ENCODE results near the gene CYFIP2.

Gene CYFIP2

DNA sequence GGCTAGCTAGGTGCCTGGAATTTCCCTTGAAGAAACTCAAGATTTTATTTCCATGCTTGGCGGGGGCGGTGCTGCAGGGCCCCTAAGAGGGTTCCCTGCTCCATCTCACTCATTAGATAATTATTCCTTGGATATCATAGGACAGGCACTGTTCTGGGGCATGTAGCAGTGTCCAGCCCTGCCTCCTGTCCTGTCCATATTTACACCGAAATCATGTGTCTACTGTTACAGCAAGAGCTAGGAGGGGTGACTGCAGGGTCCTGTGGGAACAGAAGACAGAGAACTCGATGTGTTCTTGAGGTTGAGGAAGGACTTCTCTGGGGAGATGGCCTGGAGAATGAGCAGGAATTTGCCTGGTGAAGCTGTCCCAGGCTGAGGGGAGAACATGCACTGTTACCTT is 96.6 kb downstream of the CYFIP2 start:
- no peak for DNase-seq

DNA sequence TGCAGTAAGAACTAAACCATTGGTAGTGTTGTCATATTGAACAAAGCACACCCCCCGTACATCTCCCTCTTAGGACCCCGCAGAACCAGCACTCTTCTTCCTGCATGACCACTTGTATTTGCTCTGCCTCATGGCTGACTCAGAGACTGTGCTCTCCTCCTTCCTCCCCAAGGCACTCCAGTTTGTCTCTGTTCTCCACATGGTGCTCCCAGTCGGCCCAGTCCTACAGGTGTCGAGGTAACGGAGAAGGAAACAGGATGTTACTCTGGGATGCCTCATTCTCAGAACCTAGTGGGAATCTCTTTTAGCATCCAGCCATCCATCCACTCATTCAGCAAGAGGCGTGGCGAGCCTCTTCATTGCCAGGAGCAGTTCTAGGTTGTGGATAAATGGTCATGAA is 97.1 kb downstream of the CYFIP2 start:
- no peak for DNase-seq

DNA sequence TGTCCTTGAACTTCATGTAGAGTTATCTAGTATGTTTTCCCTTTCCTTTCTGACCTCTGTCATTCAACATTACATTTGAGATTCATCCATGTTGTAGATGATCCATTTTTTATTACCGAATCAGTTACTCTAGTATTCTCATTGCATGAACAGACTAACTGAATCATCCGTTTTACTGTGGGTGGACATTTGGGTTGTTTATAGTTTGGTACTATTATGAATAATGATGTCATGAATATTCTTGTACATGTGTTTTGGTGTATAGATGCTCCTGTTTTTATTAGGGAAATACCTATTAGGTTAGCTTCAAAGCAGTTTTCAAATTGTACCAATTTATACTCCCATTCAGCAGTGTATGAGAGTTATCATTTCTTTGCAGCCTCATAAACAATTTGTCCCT is 99.8 kb downstream of the CYFIP2 start:
- DNase-seq, result no peak

DNA sequence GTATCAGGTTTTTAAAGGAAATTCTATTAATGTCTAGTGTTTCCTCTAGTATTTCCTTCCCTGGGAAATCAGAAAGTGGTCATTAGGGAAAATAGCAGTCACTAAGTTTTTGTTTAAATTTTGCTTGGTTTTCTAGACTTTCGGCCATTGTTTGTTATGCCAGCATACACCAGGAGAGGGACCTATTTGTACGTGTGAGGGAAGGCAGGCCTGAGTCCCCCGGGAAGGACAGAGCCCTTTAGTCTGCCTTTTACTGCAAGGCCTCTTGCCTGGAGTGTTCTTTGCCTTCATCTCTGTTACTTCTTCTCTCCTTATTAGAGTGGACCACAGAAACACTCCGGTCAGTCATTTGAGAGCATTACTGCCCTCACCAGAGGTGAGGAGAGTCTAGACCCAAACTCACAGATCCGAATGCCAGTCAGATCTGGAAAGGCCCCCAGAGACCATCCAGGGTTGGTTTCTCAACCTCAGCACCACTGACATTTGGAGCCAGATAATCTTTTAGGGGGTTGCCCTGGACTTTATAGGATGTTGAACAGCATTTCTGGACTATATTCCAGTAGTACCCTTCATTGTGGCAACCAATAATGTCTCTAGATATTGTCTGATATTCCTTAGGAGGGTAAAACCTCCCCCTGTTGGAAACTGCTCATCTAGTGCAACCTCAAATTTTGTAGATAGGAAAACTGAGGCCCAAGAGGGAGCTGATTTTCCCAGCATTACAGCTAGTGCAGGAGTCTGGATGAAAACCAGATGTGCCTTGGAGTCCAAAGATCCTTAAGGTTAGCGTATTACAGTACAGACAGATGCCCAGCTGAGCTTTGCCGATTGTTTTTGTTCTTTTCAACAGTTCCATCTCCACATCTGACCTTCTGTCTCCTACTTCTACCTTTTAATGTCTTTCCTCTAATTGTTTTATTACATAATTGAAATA is 101.1 kb downstream of the CYFIP2 start:
- peak; percentile 86 for DNase-seq

DNA sequence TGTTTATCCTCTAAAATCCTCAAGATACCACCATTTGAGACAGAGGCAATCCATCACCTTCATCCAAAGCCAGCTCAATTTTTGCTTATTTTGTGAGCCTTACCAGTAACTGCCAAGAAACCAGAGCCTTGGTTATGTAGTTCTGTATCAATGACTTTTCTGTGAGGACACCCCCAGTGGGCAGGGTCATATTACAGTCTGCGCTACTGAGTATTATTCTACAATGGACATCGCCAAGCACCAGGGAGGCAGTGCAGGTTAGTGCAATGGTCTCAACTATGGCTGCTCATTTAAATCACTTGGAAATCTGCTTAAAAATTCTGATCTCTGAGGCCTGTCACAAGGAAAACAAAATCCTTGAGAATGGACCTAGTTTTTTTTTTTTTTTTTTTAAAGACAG is 103.6 kb downstream of the CYFIP2 start:
- DNase-seq, result no peak

DNA sequence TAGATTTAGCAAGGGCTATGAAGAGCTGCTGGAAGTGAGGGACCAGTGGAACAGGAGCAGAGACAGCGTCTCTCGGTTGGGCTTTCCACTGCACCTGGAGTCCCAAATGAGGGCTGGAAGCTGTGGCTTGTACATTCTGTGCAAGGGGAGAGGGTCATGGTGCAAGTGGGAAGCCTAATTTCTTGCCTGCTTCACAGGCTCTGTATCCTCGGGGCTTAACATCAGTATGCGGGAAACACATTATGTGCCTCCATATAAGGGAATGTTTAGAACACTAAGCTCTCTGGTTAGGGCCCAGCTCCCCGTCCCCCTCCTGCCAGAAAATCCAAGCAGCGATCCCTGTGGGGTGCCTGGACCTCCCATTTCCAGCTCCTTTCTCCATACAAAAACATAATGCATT is 105.0 kb downstream of the CYFIP2 start:
- peak; percentile 83 for DNase-seq

DNA sequence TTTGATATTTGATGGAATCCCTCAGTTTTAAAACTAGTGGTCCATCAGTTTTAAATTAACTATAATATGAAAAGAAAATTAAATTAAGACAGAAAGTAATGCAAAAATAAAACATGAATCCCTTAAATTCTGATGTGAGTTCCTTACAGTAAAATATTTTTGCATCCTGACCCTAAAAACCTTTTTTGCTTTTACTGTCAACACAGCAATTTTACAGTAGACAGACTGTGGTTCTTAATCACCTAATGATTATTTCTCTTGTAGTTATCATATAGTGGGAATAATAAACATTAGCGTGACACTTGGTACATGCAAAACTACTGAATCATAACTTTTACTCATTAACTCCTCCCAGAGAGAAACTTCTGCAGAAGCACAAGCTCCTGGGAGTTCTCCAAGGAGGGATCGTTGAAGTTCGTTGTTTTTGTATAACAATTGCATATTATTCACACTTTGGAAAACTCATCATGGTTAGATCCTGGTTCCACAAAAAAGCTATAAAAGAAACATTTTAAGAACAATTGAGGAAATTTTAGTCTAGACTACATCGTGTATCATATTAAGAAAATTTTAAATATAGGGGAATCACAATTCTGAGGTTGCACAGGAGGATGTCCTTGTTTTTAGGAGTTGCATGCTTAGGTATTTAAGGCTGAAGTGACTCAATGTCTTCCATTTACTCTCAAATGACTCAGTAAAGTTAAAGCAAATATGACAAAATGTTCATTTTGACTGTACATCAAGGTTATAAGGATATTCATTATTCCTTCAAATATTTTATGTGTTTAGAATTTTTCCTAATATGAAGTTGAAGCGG is 105.9 kb downstream of the CYFIP2 start:
- DNase-seq, result peak; percentile 71

DNA sequence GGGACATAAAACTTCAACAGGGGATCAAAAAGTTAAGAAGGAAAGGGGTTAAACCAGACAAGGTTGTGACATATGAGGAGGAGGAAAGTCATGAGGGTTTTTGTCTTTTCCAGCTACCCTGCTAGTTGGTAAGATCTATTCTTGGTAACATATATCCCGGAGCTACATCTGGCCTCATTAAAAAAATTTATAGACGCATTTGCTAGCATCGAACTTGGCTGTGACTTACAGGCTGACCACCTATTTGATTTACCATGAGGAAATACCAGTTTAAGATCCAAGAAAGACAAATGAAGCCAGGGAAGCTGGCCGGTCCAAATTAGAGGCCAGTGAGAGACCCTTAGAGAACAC is 106.5 kb downstream of the CYFIP2 start:
- DNase-seq, result peak; percentile 46

DNA sequence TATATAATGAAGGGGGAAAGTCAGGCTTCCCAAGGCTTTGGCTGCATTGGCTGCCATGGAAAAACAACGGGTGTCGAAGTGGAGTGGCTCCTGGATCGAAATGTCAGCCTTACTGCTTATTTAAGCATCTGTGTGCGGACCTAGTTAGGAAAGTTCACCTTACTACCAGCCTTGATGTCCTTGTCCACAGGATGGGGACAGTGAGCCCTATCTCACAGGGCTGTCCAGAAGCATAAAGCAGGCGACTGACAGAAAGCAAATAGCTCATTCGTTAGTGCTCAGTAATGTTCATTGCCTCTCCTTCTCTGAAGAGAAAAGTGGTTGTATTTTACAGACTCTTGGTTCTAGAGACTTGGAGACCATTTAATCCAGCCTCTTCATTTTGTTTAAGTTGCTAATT is 112.6 kb downstream of the CYFIP2 start:
- DNase-seq, result no peak

DNA sequence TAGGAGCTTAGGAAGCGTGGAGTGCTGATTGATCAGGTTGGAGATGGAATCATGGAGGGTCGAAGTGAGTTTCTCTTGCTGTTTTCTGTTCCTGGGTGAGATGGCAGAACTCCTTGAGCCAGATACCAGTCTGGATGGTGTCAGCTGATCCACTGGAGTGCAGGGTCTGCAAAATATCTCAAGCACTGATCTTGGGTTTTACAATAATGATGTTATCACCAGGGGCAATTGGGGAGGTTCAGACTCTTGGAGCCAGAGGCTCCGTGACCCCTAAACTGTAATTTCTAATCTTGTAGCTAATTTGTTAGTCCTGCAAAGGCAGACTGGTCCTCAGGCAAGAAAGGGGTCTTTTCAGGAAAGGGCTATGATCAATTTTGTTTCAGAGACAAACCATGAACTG is 114.1 kb downstream of the CYFIP2 start:
- no peak for DNase-seq

DNA sequence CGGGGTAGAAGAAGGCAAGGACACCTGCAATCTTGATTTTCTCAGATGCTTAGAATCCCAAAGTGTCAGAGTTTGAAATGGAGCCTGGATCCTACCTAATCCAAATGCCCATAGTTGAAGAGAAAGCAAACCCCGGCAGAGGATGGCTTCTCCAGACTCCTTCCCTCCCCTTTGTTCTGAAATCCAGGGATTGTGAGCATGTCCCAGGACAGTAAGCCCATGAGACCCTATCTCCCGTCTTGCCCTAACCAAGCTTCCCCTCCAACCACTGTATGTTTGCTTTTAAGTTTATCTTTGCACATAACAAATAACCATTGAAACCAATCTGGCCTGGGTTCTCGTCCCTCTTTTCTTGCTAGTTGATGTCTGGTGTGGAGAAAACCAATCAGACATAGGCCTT is 115.8 kb downstream of the CYFIP2 start:
- no peak for DNase-seq

DNA sequence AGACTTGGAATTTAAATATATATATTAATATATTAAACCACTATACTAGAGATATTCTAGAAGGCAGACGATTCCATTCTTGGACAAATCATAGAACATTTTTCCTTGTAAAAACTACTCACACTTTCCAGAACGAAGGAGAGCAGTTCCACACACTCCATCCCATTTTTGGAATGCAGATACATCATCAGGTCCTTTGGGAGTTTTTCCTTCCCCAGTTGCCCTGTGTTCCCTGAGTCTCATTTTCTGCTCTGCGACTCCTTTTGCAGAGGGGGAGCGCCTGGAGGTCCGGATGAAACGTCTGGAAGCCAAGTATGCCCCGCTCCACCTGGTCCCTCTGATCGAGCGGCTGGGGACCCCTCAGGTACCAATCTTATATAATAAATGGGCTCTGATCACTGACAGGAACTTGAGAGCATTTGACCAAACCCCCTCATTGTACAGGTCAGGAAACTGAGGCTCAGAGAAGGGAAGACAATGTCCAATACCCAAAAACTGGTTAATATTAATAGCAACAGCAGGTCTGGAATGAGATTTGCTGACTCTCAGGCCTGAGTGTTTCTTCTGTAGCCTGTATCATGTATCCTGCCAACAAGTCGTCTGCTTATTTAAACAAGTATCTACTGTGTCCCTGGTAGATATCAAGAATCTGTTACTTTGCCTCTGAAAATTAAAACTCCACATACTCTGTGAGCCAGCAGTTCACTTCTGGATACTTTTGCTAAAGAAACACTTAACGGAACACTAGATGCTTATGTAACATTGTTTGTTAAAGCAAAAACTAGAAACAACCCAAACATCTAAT is 117.3 kb downstream of the CYFIP2 start:
- peak; percentile 52 for DNase-seq

DNA sequence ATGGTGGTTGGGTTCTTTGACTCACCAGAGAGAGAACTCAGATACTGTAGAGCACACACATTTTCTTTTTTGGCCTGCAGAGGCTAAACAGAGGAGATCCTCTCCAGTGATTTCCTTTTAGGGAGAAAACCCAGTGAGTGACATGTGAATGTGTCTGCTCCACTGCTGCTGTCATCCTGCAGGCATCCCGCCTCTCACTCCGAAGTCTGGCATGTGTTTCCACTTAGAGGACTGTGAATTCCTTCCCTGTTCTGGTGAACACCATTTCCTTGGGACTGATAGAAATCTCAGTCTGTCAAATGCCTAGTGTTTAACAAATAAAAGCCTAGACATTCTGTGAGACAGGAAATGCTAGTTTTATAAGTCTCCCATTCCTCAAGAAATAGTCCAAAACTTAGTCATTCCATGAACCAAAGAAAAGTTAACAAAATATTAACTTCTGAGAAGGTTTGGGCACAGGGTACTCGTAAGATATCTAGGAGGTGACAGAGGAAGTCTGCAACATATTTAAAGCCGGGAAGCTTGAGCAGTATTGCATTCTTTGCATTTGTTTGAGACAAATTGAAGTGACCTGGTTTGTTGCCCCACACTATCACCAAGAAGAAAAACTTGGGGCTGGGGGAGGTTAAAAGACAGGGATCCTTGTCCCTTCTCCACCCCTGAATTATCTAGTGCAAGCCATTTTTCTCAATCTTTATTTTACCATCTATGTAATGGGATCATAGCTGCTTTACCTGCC is 119.2 kb downstream of the CYFIP2 start:
- DNase-seq, result peak; percentile 100

DNA sequence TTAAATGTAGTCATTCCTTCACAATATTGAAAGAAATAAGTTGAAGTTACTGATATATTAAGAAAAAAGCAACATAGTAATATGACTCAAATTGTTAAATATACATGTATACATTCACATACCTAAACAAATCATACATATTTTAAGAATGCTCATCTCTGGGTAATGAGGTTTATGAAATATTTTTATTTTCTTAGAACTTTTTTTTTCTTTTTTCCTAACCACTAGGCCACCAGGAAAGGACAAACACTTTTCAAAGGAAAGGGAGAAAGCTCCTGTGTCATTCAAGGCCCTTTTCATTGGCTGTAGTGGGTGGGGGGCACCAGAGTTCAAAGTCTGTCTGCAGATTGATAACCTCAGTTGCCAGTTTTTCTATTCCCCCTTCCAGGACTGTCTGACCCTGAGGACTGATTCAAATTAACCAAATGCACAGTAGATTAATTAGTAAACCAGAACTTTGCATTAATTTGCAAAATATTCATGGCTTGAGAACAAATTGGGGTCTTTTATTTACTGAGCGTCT is 121.2 kb downstream of the CYFIP2 start:
- peak; percentile 33 for DNase-seq

DNA sequence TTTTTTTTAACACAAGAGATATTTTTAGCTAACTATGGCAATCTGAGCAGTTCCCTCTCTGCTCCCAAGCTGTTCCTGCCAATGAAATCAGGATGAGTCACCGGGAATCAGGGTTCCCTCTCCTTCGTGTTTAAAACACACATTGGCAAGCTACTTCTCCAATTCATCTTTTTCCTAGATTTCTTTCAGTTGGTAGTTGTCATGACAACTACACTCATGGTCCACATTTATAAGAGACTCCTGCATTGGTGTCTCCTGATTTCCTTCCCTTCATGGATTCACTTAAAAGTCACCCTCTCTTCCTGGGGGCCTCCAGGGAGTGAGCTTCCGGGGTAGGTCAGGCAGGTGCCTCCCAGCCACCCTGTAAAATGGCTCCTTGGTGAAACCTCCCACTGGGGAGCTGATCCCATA is 121.8 kb downstream of the CYFIP2 start:
- DNase-seq, result peak; percentile 98

DNA sequence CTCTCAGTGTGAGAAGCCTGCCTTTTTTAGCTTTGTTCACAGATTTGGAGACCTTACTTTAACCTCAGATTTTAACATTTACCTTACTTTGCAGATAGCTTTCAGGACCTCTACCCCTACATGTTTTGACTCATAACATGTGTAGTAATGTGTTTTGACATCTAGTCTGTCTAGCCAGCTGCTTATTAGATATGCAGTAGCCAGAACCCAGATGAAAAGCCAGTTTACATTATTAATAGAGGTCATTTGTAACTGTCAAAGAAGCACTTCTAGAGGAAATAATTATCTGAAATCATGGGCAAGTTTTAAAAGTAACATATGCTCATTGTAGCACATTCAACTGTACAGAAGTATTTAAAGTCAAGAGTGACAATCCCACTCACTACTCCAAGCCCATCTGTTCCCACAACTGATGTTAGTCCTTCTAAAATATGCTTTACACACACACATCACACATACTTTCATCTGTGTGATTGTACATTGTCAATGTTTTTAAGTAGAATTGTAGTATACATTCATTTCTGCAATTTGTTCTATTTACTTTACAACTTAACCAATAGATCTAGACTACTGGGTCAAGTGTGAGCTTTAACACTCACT is 122.3 kb downstream of the CYFIP2 start:
- DNase-seq, result peak; percentile 43

DNA sequence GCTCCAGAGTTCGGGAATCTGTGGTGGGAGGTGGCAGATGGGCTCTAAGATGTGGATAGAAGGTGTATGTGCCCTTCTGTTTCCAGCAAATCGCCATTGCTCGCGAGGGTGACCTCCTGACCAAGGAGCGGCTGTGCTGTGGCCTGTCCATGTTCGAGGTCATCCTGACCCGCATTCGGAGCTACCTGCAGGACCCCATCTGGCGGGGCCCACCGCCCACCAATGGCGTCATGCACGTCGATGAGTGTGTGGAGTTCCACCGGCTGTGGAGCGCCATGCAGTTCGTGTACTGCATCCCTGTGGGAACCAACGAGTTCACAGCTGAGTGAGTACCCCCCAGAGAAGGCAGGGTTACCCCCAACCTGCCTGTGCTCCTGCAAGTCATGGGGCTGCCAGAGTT is 123.2 kb downstream of the CYFIP2 start:
- no peak for DNase-seq

DNA sequence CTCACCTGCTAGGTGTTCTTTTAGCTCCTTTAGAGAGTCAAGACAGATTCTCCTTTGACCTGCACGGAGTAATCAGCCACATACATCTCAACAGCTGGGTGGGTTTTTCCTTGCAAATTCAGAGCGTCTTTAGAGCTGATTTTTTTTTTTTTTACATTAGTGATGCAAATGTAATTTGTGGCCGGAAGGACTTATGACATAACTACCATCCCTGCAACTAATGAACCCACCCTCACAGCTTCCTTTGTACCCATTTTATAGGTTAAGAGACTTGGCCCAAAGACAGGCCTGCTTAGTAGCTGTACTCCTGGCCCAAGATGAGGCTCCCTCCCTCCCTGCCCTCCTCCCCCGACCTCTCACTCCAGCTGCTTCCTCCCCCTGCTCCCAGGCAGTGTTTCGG is 124.2 kb downstream of the CYFIP2 start:
- no peak for DNase-seq

DNA sequence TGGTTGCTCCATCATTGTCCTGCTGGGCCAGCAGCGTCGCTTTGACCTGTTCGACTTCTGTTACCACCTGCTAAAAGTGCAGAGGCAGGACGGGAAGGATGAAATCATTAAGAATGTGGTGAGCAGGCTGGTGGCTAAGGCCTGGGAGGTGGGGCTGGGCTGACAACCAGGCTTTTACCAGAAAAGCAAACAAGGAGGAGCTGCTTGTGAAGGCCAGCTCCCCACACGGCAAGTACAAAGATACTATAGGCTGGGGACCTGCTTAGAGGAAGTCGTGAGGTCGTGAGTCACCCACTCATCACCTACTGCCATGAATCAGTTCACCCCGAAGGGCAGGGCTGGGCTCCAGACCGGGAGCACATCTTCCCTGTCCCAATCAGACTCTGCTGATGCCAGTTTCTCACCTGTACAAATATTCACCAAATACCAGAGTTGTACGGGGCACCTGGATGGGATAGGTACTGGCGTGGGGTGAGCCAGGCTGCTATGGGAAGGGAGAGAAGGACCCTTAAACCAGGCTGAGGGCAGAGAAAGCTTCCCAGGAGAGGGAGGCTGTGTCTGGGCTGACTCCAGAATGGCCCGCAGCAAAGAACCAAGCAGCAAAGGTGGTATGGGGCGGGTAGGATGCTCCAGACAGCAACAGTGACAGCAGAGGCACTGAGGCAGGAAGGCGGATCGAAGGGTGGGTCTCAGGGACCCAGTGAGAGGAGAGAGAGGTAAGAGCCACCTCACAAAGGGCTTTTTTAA is 124.8 kb downstream of the CYFIP2 start:
- DNase-seq, result peak; percentile 97

DNA sequence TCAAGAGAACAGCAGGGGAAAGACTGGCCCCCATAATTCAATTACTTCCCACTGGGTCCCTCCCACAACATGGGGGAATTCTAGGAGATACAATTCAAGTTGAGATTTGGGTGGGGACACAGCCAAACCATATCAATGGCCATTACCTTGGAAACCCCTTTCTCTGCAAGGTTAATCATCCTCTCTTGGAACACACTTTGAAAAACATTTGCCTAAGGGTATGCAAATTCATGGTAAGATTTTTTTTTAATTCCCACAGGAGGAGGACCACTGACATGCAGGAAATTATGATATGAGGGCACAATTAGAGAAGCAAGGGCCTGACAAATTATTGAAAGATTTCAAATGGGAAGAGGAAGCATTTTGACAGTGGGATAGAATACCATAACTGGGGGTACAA is 132.4 kb downstream of the CYFIP2 start:
- no peak for DNase-seq

Measured in fibroblast of skin of right biceps (primary cell).